Measurements from ENCODE around the gene RDH13. TPM values are rescaled to one million over a fixed set of nuclear protein-coding genes. Genes with fewer than 3 reads are reported as not detected.
"Not testable (repeated sequence)": the region's sequence is repeated elsewhere in the genome, so short reads cannot be mapped to it uniquely, and the experiment has no call there.

RDH13 gene
- polyA plus RNA-seq (2014; cell fraction: cytosol; rRNA removed) = 10.0 and 11.3 TPM in 2 replicates
- polyA plus RNA-seq (2014; cell fraction: nucleus; rRNA removed) = 7.4 and 9.5 TPM in 2 replicates

GRCh38 chr19:55062735-55063491 is at the start of gene RDH13:
Gene RDH13 (minus strand): TSS chr19:55063148. CDS start chr19:55063032, 116 bp downstream.
- peak; percentile 85 for DNase-seq (ENCODE audit: low spot score)

GRCh38 chr19:55112246-55112776 is 49.4 kb upstream of the RDH13 start:
- no peak for DNase-seq (ENCODE audit: low spot score)

- DNase-seq (ENCODE audit: low spot score) = no peak
Measured at GRCh38 chr19:55111238-55111831, 48.4 kb upstream of the RDH13 start.

GRCh38 chr19:55109527-55110291 is 46.8 kb upstream of the RDH13 start:
- DNase-seq (ENCODE audit: low spot score) = no peak

GRCh38 chr19:55107252-55107651 is 44.3 kb upstream of the RDH13 start:
- not testable (repeated sequence) for DNase-seq (ENCODE audit: low spot score)

GRCh38 chr19:55106591-55106990 is 43.6 kb upstream of the RDH13 start:
- DNase-seq (ENCODE audit: low spot score) = no peak

- no peak for DNase-seq (ENCODE audit: low spot score)
Measured at GRCh38 chr19:55105237-55105636, 42.3 kb upstream of the RDH13 start.

GRCh38 chr19:55103190-55103589 is 40.2 kb upstream of the RDH13 start:
- DNase-seq (ENCODE audit: low spot score) = no peak

- no peak for DNase-seq (ENCODE audit: low spot score)
Measured at GRCh38 chr19:55101261-55101660, 38.3 kb upstream of the RDH13 start.

GRCh38 chr19:55099557-55100506 is 36.9 kb upstream of the RDH13 start:
- no peak for DNase-seq (ENCODE audit: low spot score)

- no peak for DNase-seq (ENCODE audit: low spot score)
Measured at GRCh38 chr19:55098716-55099556, 36.0 kb upstream of the RDH13 start.

GRCh38 chr19:55097864-55098715 is 35.1 kb upstream of the RDH13 start:
- DNase-seq (ENCODE audit: low spot score) = no peak

GRCh38 chr19:55096061-55096701 is 33.2 kb upstream of the RDH13 start:
- DNase-seq (ENCODE audit: low spot score) = no peak

- no peak for DNase-seq (ENCODE audit: low spot score)
Measured at GRCh38 chr19:55095260-55096060, 32.5 kb upstream of the RDH13 start.

- DNase-seq (ENCODE audit: low spot score) = no peak
Measured at GRCh38 chr19:55094456-55095259, 31.7 kb upstream of the RDH13 start.

- no peak for DNase-seq (ENCODE audit: low spot score)
Measured at GRCh38 chr19:55092423-55093318, 29.7 kb upstream of the RDH13 start.

Data from SK-N-DZ (cell line).